Endothelial cell of umbilical vein (primary cell): ENCODE results near the gene HSPA1A.

Experiments
- CTCF ChIP-seq, 2 donors: IDR thresholded peaks; 1 replicate in 1 of 2; 2 replicates in 1 of 2; pipeline ENCODE4 v1.5.1; 2011; ENCODE audit warnings: low read length in 2 of 2, mild to moderate bottlenecking in 2 of 2, moderate library complexity in 2 of 2, control low read depth in 1 of 2, inconsistent platforms in 1 of 2, low read depth in 1 of 2; ENCODE audit not compliant: insufficient read depth in 1 of 2; ENCODE audit errors: extremely low read depth in 1 of 2
- POLR2AphosphoS5 ChIP-seq: IDR thresholded peaks from 2 replicates; pipeline ENCODE4 v1.6.1; 2012; ENCODE audit warnings: low read depth, mild to moderate bottlenecking, control low read depth, low read length, moderate library complexity; ENCODE audit not compliant: insufficient read depth

GRCh38 chr6:31776485-31776988, 38.8 kb upstream of the HSPA1A start:
- TF ChIP-seq POLR2AphosphoS5 (no peak), CTCF (IDR thresholded peaks at IDR 0.05; ENCODE audit: extremely low read depth in 1 of 2, insufficient read depth in 1 of 2, low read depth in 1 of 2, low read length in 2 of 2) (no peak)
